HepG2 (cell line): ENCODE measurements around the gene DNAJC7.

ENCODE experiments used
- ATF4 ChIP-seq, 2 experiments: fragments of 450-650 bp in 1 of 2; sonication (generic) in 1 of 2; formaldehyde crosslinking; IDR thresholded peaks; 2 replicates each; pipeline versions ENCODE4 v1.5.0 to v1.8.0; 2020 to 2022; ENCODE audit warnings: mild to moderate bottlenecking in 1 of 2, missing genetic modification reagents in 1 of 2
- CENPBD1 ChIP-seq: sonication (generic); formaldehyde crosslinking; IDR thresholded peaks from 2 replicates; pipeline ENCODE4 v1.8.0; 2022; ENCODE audit warnings: missing genetic modification reagents, low read depth, mild to moderate bottlenecking, borderline replicate concordance
- CTCF ChIP-seq: sonication (generic); formaldehyde crosslinking; IDR thresholded peaks from 2 replicates; pipeline ENCODE4 v1.5.0; 2020; ENCODE audit warnings: mild to moderate bottlenecking, missing genetic modification reagents, moderate library complexity
- EZH2 ChIP-seq: conservative IDR thresholded peaks from 2 replicates; pipeline ENCODE4 v1.6.1; 2012; ENCODE audit warnings: mild to moderate bottlenecking, low read depth, low read length, moderate library complexity
- POLR2A ChIP-seq, 2 experiments: IDR thresholded peaks; 2 replicates each; pipeline ENCODE4 v1.6.1; 2011; ENCODE audit warnings: low read depth in 2 of 2, low read length in 2 of 2, mild to moderate bottlenecking in 1 of 2, moderate library complexity in 1 of 2; ENCODE audit not compliant: insufficient read depth in 1 of 2
- SAP130 ChIP-seq: IDR thresholded peaks from 2 replicates; pipeline ENCODE4 v1.6.1; 2016; ENCODE audit warnings: low read depth
- SIX4 ChIP-seq: sonication (generic); formaldehyde crosslinking; IDR thresholded peaks from 2 replicates; pipeline ENCODE4 v1.4.0; 2020; ENCODE audit warnings: missing genetic modification reagents
- SMC3 ChIP-seq: IDR thresholded peaks from 2 replicates; pipeline ENCODE4 v1.6.1; 2011; ENCODE audit warnings: low read length, improper control_type of control experiment
- SP1 ChIP-seq, 2 experiments: fragments of 450-650 bp in 1 of 2; sonication (generic) in 1 of 2; formaldehyde crosslinking in 1 of 2; IDR thresholded peaks; 2 replicates each; pipeline versions ENCODE4 v1.4.0 to v1.6.1; 2016 to 2020; ENCODE audit warnings: missing genetic modification reagents in 1 of 2
- USF2 ChIP-seq, 2 experiments: sonication (generic) in 1 of 2; formaldehyde crosslinking in 1 of 2; IDR thresholded peaks; 2 replicates each; pipeline versions ENCODE4 v1.5.1 to v1.6.1; 2011 to 2020; ENCODE audit warnings: borderline replicate concordance in 1 of 2, low read depth in 1 of 2, low read length in 1 of 2, mild to moderate bottlenecking in 1 of 2, missing genetic modification reagents in 1 of 2, moderate library complexity in 1 of 2
- ZMAT3 ChIP-seq: sonication (generic); formaldehyde crosslinking; conservative IDR thresholded peaks from 2 replicates; pipeline ENCODE4 v1.7.0; 2021; ENCODE audit warnings: missing genetic modification reagents
- ZNF224 ChIP-seq: sonication (generic); formaldehyde crosslinking; IDR thresholded peaks from 2 replicates; pipeline ENCODE4 v1.5.0; 2020; ENCODE audit warnings: mild to moderate bottlenecking, missing genetic modification reagents
- ZNF704 ChIP-seq: sonication (generic); formaldehyde crosslinking; IDR thresholded peaks from 2 replicates; pipeline ENCODE4 v1.8.1; 2023; ENCODE audit warnings: mild to moderate bottlenecking, inconsistent platforms, moderate library complexity, missing genetic modification reagents, borderline replicate concordance

- TF ChIP-seq ZNF704 (CRISPR knock-in tag) (no peak), ATF4 (CRISPR knock-in tag; IDR thresholded peaks at IDR 0.05) (no peak), SIX4 (CRISPR knock-in tag) (no peak), POLR2A (IDR thresholded peaks at IDR 0.05; ENCODE audit: insufficient read depth in 1 of 2, low read depth in 2 of 2, low read length in 2 of 2) (no peak), USF2 (IDR thresholded peaks at IDR 0.05; ENCODE audit: low read depth, low read length) (no peak), USF2 (CRISPR knock-in tag; IDR thresholded peaks at IDR 0.05; ENCODE audit: borderline replicate concordance) (no peak), SMC3 (no peak), CENPBD1 (no peak), EZH2 (no peak), SP1 (IDR thresholded peaks at IDR 0.05) (no peak), SP1 (CRISPR knock-in tag; IDR thresholded peaks at IDR 0.05) (no peak), ZNF224 (CRISPR knock-in tag) (no peak), ZMAT3 (CRISPR knock-in tag) (no peak), SAP130 (CRISPR knock-in tag) (no peak), CTCF (CRISPR knock-in tag) (no peak)
These were observed 28.8 kb downstream of the DNAJC7 start for GRCh38 chr17:41988418-41988817.
